Measurements from ENCODE around the gene CTNNA3.
"Not testable (repeated sequence)": the region's sequence is repeated elsewhere in the genome, so short reads cannot be mapped to it uniquely, and the experiment has no call there.

CTNNA3 gene

GRCh38 chr10:67402620-67403019 lies 293.4 kb downstream of the CTNNA3 start:
- in situ Hi-C loops (cut with HindIII; ENCODE audit: low pct_unique_long_range_greater_than_20kb, low sequenced_read_pairs) = no loop called here
- TF ChIP-seq JUND (IDR thresholded peaks at IDR 0.05; ENCODE audit: low read depth) = no peak
- DNase-seq (ENCODE audit: low read depth in 1 of 2, low spot score in 1 of 2) = no peak

DNA sequence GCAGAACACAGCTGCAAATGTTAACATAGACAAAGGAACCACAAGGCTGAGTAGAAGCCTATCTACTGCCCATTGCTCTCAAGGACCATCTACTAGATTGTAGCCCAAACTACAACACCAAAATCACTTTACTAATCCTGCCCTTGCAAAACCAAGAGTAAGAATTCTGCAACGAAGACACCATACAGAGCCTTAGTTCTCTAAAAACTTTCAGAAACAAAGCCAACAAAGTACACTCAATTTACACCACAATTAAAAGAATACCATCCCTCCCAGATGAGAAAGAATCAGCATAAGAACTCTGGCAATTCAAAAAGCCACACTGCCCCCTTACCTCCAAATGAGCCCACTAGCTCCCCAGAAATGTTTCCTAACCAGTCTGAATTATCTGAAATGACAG lies 294.3 kb downstream of the CTNNA3 start:
- in situ Hi-C loops (cut with HindIII; ENCODE audit: low pct_unique_long_range_greater_than_20kb, low sequenced_read_pairs) = no loop called here
- DNase-seq (ENCODE audit: low read depth in 1 of 2, low spot score in 1 of 2) = no peak
- no peak for TF ChIP-seq JUND (IDR thresholded peaks at IDR 0.05; ENCODE audit: low read depth)

DNA sequence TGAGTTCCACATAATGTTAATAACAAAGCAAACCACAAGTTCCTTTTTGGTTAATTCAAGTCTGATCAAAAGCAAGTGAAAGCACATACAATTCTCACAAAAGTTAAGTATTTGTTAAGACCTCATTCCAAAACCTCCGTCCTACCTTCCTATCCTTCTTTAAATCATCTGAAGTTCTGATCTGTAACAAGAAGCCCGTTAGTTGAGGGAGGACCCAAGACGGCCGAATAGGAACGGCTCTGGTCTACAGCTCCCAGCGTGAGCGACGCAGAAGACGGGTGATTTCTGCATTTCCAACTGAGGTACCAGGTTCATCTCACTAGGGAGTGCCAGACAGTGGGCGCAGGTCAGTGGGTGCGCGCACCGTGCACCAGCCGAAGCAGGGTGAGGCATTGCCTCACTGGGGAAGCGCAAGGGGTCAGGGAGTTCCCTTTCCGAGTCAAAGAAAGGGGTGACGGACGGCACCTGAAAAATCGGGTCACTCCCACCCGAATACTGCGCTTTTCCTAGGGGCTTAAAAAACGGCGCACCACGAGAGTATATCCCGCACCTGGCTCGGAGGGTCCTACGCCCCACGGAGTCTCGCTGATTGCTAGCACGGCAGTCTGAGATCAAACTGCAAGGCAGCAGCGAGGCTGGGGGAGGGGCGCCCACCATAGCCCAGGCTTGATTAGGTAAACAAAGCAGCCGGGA lies 309.0 kb downstream of the CTNNA3 start:
- in situ Hi-C loops (cut with HindIII; ENCODE audit: low pct_unique_long_range_greater_than_20kb, low sequenced_read_pairs); DNase-seq (ENCODE audit: low read depth in 1 of 2, low spot score in 1 of 2): not testable (repeated sequence)

DNA sequence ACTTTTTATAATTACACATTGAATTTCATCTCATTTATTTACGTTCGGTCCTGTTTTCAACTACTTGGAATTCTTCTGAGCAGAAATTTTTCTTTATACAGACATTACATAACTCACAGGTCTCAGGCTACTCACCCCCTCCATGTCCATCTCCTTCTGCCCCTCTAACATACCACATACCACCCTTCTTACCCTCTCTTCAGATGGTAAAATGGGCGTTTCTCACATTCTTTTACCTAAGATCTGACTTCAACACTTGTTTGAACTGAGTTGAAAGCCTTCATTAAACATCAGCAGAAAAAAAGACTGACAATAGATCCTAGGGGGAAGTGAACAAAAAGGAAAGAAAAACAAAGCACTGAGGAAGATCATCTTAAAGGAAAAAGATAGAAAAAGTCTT lies 309.7 kb downstream of the CTNNA3 start:
- in situ Hi-C loops (cut with HindIII; ENCODE audit: low pct_unique_long_range_greater_than_20kb, low sequenced_read_pairs) = no loop called here
- DNase-seq (ENCODE audit: low read depth in 1 of 2, low spot score in 1 of 2) = no peak
- TF ChIP-seq JUND (IDR thresholded peaks at IDR 0.05; ENCODE audit: low read depth) = no peak

DNA sequence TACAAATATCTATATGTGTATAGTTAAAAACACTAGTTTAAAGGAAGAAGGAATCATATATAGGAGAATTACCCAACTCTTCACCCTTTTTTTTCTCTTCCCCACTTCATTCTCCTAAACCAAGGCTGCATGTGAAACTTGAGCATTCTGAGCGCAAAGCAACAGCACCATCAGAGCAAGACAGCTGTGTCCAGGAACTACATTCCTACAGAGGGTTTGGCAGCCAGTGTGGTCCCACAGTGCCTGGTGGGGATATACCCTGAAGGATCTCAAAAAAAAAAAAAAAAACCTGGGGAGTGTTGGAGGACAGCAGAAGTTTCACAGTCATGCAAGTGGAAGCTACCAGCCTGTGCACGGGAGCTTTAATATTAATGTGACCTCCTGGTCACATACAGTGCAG lies 310.4 kb downstream of the CTNNA3 start:
- TF ChIP-seq JUND (IDR thresholded peaks at IDR 0.05; ENCODE audit: low read depth) = no peak
- in situ Hi-C loops (cut with HindIII; ENCODE audit: low pct_unique_long_range_greater_than_20kb, low sequenced_read_pairs) = no loop called here
- no peak for DNase-seq (ENCODE audit: low read depth in 1 of 2, low spot score in 1 of 2)

GRCh38 chr10:67385089-67385488 lies 310.9 kb downstream of the CTNNA3 start:
- in situ Hi-C loops (cut with HindIII; ENCODE audit: low pct_unique_long_range_greater_than_20kb, low sequenced_read_pairs) = no loop called here
- no peak for TF ChIP-seq JUND (IDR thresholded peaks at IDR 0.05; ENCODE audit: low read depth)
- no peak for DNase-seq (ENCODE audit: low read depth in 1 of 2, low spot score in 1 of 2)

GRCh38 chr10:67331121-67331910 lies 364.7 kb downstream of the CTNNA3 start:
- TF ChIP-seq JUND (IDR thresholded peaks at IDR 0.05; ENCODE audit: low read depth) = no peak
- DNase-seq (ENCODE audit: low read depth in 1 of 2, low spot score in 1 of 2) = no peak
- in situ Hi-C loops (cut with HindIII; ENCODE audit: low pct_unique_long_range_greater_than_20kb, low sequenced_read_pairs) = no loop called here

GRCh38 chr10:67327626-67328535 lies 368.1 kb downstream of the CTNNA3 start:
- no peak for DNase-seq (ENCODE audit: low read depth in 1 of 2, low spot score in 1 of 2)
- no peak for TF ChIP-seq JUND (IDR thresholded peaks at IDR 0.05; ENCODE audit: low read depth)
- in situ Hi-C loops (cut with HindIII; ENCODE audit: low pct_unique_long_range_greater_than_20kb, low sequenced_read_pairs) = no loop called here

DNA sequence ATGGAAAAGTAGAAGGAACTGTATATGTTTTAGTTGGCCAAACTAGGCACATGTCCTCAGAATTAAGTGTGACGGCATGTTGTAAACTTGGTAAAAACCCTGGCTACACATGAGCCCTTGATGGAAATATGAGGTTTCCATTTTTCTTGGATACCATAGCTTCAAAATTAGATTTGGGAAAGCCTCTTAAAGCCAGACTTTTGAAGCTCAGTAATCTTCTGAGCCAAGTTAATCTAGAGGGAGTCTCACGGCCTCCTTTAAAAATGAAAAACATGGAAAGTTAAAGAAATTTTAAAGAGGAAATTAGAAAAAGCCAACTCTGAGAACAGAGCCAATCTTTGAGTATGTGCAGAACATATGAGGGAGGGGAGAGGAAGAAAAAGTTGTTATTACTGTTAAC lies 376.0 kb downstream of the CTNNA3 start:
- in situ Hi-C loops (cut with HindIII; ENCODE audit: low pct_unique_long_range_greater_than_20kb, low sequenced_read_pairs) = no loop called here
- no peak for DNase-seq (ENCODE audit: low read depth in 1 of 2, low spot score in 1 of 2)
- TF ChIP-seq JUND (IDR thresholded peaks at IDR 0.05; ENCODE audit: low read depth) = no peak

DNA sequence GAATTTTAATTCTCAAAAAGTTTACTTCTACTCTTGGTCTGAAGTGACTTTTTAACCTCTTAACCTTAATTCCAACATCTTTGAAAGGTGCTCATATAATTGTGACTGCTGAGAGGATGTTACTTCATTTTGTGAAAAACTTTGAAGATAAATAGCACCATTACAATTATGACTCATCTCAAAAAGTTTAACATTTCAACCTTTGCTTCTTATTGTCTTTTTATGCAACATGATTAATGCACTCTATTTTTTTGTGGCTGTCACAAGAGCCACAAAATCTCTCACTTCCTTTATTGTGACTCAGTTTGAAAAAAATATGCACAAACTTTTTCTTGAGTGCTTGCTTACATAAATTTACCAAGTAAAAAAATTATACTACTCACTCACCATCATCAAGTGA lies 387.1 kb downstream of the CTNNA3 start:
- in situ Hi-C loops (cut with HindIII; ENCODE audit: low pct_unique_long_range_greater_than_20kb, low sequenced_read_pairs) = no loop called here
- no peak for TF ChIP-seq JUND (IDR thresholded peaks at IDR 0.05; ENCODE audit: low read depth)

DNA sequence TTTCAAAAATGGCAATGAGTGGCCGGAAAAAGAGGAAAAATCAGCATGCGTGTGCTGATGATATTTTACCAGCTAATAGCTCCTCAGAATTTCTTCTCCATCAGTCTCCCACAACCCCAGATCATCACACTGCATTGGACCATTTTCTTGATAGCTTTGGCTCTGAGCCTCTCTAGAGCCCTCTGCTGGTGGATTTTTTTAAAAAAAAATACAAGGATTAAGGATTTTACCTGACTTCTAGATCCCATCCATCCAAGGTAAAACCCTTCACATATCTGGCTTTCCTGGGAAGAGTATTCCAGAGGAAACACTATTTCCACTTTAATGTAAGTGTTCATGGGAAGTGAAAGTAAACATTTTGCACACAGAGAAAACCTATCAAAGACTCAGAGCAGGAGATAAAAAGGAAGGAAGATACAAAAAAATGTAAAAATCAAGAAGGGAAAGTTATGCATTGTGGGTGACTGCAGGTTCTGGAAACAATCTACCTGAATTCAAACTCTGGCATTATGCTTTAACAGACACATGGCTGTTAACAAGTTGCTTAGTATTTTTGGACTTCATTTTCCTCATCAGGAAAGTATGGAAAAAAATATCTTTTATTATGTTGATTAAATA lies 389.3 kb downstream of the CTNNA3 start:
- DNase-seq (ENCODE audit: low read depth in 1 of 2, low spot score in 1 of 2) = peak; percentile 30 to 66
- TF ChIP-seq JUND (IDR thresholded peaks at IDR 0.05; ENCODE audit: low read depth) = no peak
- in situ Hi-C loops (cut with HindIII; ENCODE audit: low pct_unique_long_range_greater_than_20kb, low sequenced_read_pairs) = no loop called here

More for the DNA sequence above, 387.1 kb downstream of the CTNNA3 start:
- DNase-seq (ENCODE audit: low read depth in 1 of 2, low spot score in 1 of 2) = no peak

GRCh38 chr10:67302701-67303100 lies 393.3 kb downstream of the CTNNA3 start:
- no peak for TF ChIP-seq JUND (IDR thresholded peaks at IDR 0.05; ENCODE audit: low read depth)
- DNase-seq (ENCODE audit: low read depth in 1 of 2, low spot score in 1 of 2) = no peak
- in situ Hi-C loops (cut with HindIII; ENCODE audit: low pct_unique_long_range_greater_than_20kb, low sequenced_read_pairs) = no loop called here
